Progenitor cell of endocrine pancreas (in vitro differentiated cells): ENCODE results near the gene FAM47B. TPM values are rescaled to one million over a fixed set of nuclear protein-coding genes. Genes with fewer than 3 reads are reported as not detected.

ENCODE experiments used
- DNase-seq: peaks from one replicate; pipeline ENCODE4 v3.0.0; 2021; ENCODE audit warnings: low spot score; ENCODE audit not compliant: unreplicated experiment
- H3K27ac Mint-ChIP-seq: 2 replicates; pipeline ENCODE4 v1.8.0; 2021; ENCODE audit warnings: mild to moderate bottlenecking, moderate library complexity, mixed read lengths
- H3K27me3 Mint-ChIP-seq: 2 replicates; pipeline ENCODE4 v1.8.0; 2021; ENCODE audit warnings: mixed read lengths
- H3K36me3 Mint-ChIP-seq: 2 replicates; pipeline ENCODE4 v1.8.0; 2022; ENCODE audit warnings: mixed read lengths; ENCODE audit not compliant: insufficient read depth
- H3K4me1 Mint-ChIP-seq: 2 replicates; pipeline ENCODE4 v1.8.0; 2021; ENCODE audit warnings: low read depth, mixed read lengths
- H3K4me3 Mint-ChIP-seq: 2 replicates; pipeline ENCODE4 v1.8.0; 2021; ENCODE audit warnings: low read depth, mild to moderate bottlenecking, moderate library complexity, mixed read lengths
- H3K9me3 Mint-ChIP-seq: 2 replicates; pipeline ENCODE4 v1.8.0; 2021; ENCODE audit warnings: low read depth, mixed read lengths
- CTCF ChIP-seq: fragments of 200-600 bp; sonication (generic); IDR thresholded peaks from one replicate; pipeline ENCODE4 v1.5.0; 2021; ENCODE audit warnings: antibody characterized with exemption, mild to moderate bottlenecking; ENCODE audit not compliant: unreplicated experiment
- total RNA-seq: library from RNA; stranded (reverse); gene quantifications from 2 replicates; pipeline ENCODE4 v1.2.1, GENCODE V29; 2021

Gene FAM47B
- total RNA-seq, 1 donor from 2014 or later, result not detected

- DNase-seq, result no peak
- Mint-ChIP-seq H3K4me3 (no peak overlapping the region), H3K36me3 (no peaks in the 10 kb centered on the region), H3K4me1 (no peaks in the 10 kb centered on the region), H3K9me3 (peaks cover 13% of the 10 kb centered on the region), H3K27ac (no peak overlapping the region), H3K27me3 (no peaks in the 10 kb centered on the region)
- TF ChIP-seq CTCF, result no peak
Measured at GRCh38 chrX:34987646-34988045, 45.0 kb downstream of the FAM47B start.
